ENCODE data around the gene ESRRG. TPM values are rescaled to one million over a fixed set of nuclear protein-coding genes. Genes with fewer than 3 reads are reported as not detected.

The ESRRG gene
- total and polyA plus RNA-seq, 7 donors: under 0.01 to 0.71 (median 0.33) TPM

GRCh38 chr1:216599851-216600250, 123.4 kb downstream of the ESRRG start:
- TF ChIP-seq CTCF (IDR thresholded peaks at IDR 0.05) (no peak), EP300 (IDR thresholded peaks at IDR 0.05) (no peak), POLR2A (IDR thresholded peaks at IDR 0.05) (no peak), POLR2AphosphoS5 (IDR thresholded peaks at IDR 0.05) (no peak)
- Histone ChIP-seq H3K27me3 (no peaks in the 10 kb centered on the region), H3K27ac (peak overlapping the region in 2 of 4 donors; percentile 92 to 96), H3K4me1 (peaks cover 0 to 9% (median 0%) of the 10 kb centered on the region in 4 donors), H3K9me3 (no peaks in the 10 kb centered on the region), H3K36me3 (no peaks in the 10 kb centered on the region), H3K4me3 (no peak overlapping the region)
- WGBS, 2 donors: 90 to 94% methylated on average over 6 of the region's 6 CpGs
- intact Hi-C loops (cut with DNase I): loop anchor here (10.0 kb wide), 1 partner anchor 475 kb away; no protein-coding TSS in a partner anchor
- DNase-seq: no peak

GRCh38 chr1:216598448-216598847, 124.8 kb downstream of the ESRRG start:
- Histone ChIP-seq H3K4me3 (no peak overlapping the region), H3K36me3 (no peaks in the 10 kb centered on the region), H3K4me1 (peaks cover 0 to 9% (median 0%) of the 10 kb centered on the region in 4 donors), H3K27ac (no peak overlapping the region), H3K9me3 (no peaks in the 10 kb centered on the region), H3K27me3 (no peaks in the 10 kb centered on the region)
- no peak for DNase-seq
- TF ChIP-seq EP300 (IDR thresholded peaks at IDR 0.05) (no peak), POLR2AphosphoS5 (IDR thresholded peaks at IDR 0.05) (no peak), POLR2A (IDR thresholded peaks at IDR 0.05) (no peak), CTCF (IDR thresholded peaks at IDR 0.05) (no peak)
- intact Hi-C loops (cut with DNase I): no loop called here

GRCh38 chr1:216596281-216596862, 126.9 kb downstream of the ESRRG start:
- H3K4me3 ChIP-seq: no peak overlapping the region
- 15 to 59% methylated on average over 7 of the region's 7 CpGs for WGBS, 2 donors
- no peak for DNase-seq
- H3K27ac ChIP-seq: no peak overlapping the region
- H3K27me3 ChIP-seq: no peaks in the 10 kb centered on the region
- intact Hi-C loops (cut with DNase I): no loop called here
- H3K36me3 ChIP-seq: no peaks in the 10 kb centered on the region
- peaks cover 0 to 5% (median 0%) of the 10 kb centered on the region in 4 donors for H3K4me1 ChIP-seq
- H3K9me3 ChIP-seq: no peaks in the 10 kb centered on the region
- TF ChIP-seq POLR2AphosphoS5 (IDR thresholded peaks at IDR 0.05) (no peak), CTCF (IDR thresholded peaks at IDR 0.05) (no peak), POLR2A (IDR thresholded peaks at IDR 0.05) (no peak), EP300 (IDR thresholded peaks at IDR 0.05) (no peak)

GRCh38 chr1:216587715-216588114, 135.5 kb downstream of the ESRRG start:
- H3K9me3 ChIP-seq: no peaks in the 10 kb centered on the region
- TF ChIP-seq POLR2A (IDR thresholded peaks at IDR 0.05): no peak
- no peaks in the 10 kb centered on the region for H3K36me3 ChIP-seq
- no peak overlapping the region for H3K4me3 ChIP-seq
- H3K27ac ChIP-seq: no peak overlapping the region
- no peak for DNase-seq
- H3K4me1 ChIP-seq: no peaks in the 10 kb centered on the region
- intact Hi-C loops (cut with DNase I): no loop called here
- no peaks in the 10 kb centered on the region for H3K27me3 ChIP-seq

GRCh38 chr1:216582151-216582550, 141.1 kb downstream of the ESRRG start:
- DNase-seq: no peak
- no peaks in the 10 kb centered on the region for H3K36me3 ChIP-seq
- intact Hi-C loops (cut with DNase I): no loop called here

More at GRCh38 chr1:216582151-216582550, 141.1 kb downstream of the ESRRG start:
- Histone ChIP-seq H3K9me3 (no peaks in the 10 kb centered on the region), H3K4me1 (no peaks in the 10 kb centered on the region), H3K4me3 (no peak overlapping the region), H3K27me3 (no peaks in the 10 kb centered on the region), H3K27ac (no peak overlapping the region)
- WGBS, 2 donors: 89 to 90% methylated on average over 2 of the region's 2 CpGs
- no peak for TF ChIP-seq POLR2A (IDR thresholded peaks at IDR 0.05)
- TF ChIP-seq POLR2AphosphoS5 (IDR thresholded peaks at IDR 0.05): no peak
- TF ChIP-seq EP300 (IDR thresholded peaks at IDR 0.05): no peak
- TF ChIP-seq CTCF (IDR thresholded peaks at IDR 0.05): no peak
